CD14-positive monocyte (primary cell): ENCODE results near the gene AGBL1. TPM values are rescaled to one million over a fixed set of nuclear protein-coding genes. Genes with fewer than 3 reads are reported as not detected.

Experiments used
- DNase-seq, 3 donors: peaks; one replicate each; pipeline ENCODE4 v3.0.0-alpha.2; 2011 to 2022
- H2AFZ ChIP-seq: 2 replicates; pipeline ENCODE4 v1.6.0; 2012; ENCODE audit warnings: mild to moderate bottlenecking, low read depth, low read length, inconsistent platforms; ENCODE audit not compliant: insufficient read depth, poor library complexity, severe bottlenecking
- H3K27ac ChIP-seq, 2 donors: 1 replicate in 1 of 2; 2 replicates in 1 of 2; pipeline ENCODE4 v1.5.1; 2012 to 2013; ENCODE audit warnings: low read length in 2 of 2, control low read depth in 1 of 2, inconsistent platforms in 1 of 2, low read depth in 1 of 2, mild to moderate bottlenecking in 1 of 2
- H3K27me3 ChIP-seq, 2 donors: one replicate each; pipeline versions ENCODE4 v1.6.0 to v1.6.1; 2011 to 2013; ENCODE audit warnings: low read length in 2 of 2; ENCODE audit not compliant: control insufficient read depth in 2 of 2, insufficient read depth in 2 of 2
- H3K36me3 ChIP-seq, 2 donors: replicated peaks in 1 of 2; 1 replicate in 1 of 2; 2 replicates in 1 of 2; pipeline versions ENCODE4 v1.5.1 to v1.6.1; 2012 to 2013; ENCODE audit warnings: low read length in 2 of 2, control low read depth in 1 of 2, inconsistent platforms in 1 of 2, mild to moderate bottlenecking in 1 of 2; ENCODE audit not compliant: insufficient read depth in 2 of 2, control insufficient read depth in 1 of 2
- H3K4me1 ChIP-seq, 2 donors: 1 replicate in 1 of 2; 2 replicates in 1 of 2; pipeline versions ENCODE4 v1.5.1 to v1.6.1; 2012 to 2013; ENCODE audit warnings: low read length in 2 of 2, control low read depth in 1 of 2, inconsistent platforms in 1 of 2, mild to moderate bottlenecking in 1 of 2, moderate library complexity in 1 of 2; ENCODE audit not compliant: insufficient read depth in 2 of 2, control insufficient read depth in 1 of 2
- H3K4me2 ChIP-seq: replicated peaks from 2 replicates; pipeline ENCODE3; 2012; ENCODE audit warnings: low read length, moderate library complexity, mild to moderate bottlenecking; ENCODE audit not compliant: poor library complexity, severe bottlenecking; ENCODE audit errors: extremely low read depth
- H3K4me3 ChIP-seq, 3 experiments: fragments of 200-600 bp in 1 of 3; sonication (generic) in 1 of 3; replicated peaks in 1 of 3; 1 replicate in 2 of 3; 2 replicates in 1 of 3; pipeline ENCODE4 v1.5.1; 2011 to 2013; ENCODE audit warnings: low read length in 3 of 3, mild to moderate bottlenecking in 3 of 3, control low read depth in 2 of 3, low read depth in 2 of 3, inconsistent platforms in 1 of 3, moderate library complexity in 1 of 3
- H3K79me2 ChIP-seq: 2 replicates; pipeline ENCODE4 v1.6.0; 2012; ENCODE audit warnings: mild to moderate bottlenecking, control low read depth, inconsistent platforms, low read length, moderate library complexity; ENCODE audit not compliant: insufficient read depth
- H3K9ac ChIP-seq: 2 replicates; pipeline ENCODE4 v1.6.0; 2017; ENCODE audit warnings: low read length, mild to moderate bottlenecking; ENCODE audit not compliant: insufficient read depth, poor library complexity, severe bottlenecking
- H3K9me3 ChIP-seq, 2 donors: replicated peaks in 1 of 2; 1 replicate in 1 of 2; 2 replicates in 1 of 2; pipeline versions ENCODE4 v1.5.1 to v1.6.1; 2012 to 2013; ENCODE audit warnings: low read length in 2 of 2, control low read depth in 1 of 2; ENCODE audit not compliant: control insufficient read depth in 1 of 2, insufficient read depth in 1 of 2
- H4K20me1 ChIP-seq: 2 replicates; pipeline ENCODE4 v1.6.0; 2012; ENCODE audit warnings: mild to moderate bottlenecking, low read length, control low read depth, moderate library complexity; ENCODE audit not compliant: insufficient read depth
- H3K27ac Mint-ChIP-seq, 7 donors: one replicate each; pipeline ENCODE4 v1.8.0; 2020; ENCODE audit warnings: mild to moderate bottlenecking in 7 of 7, mixed read lengths in 7 of 7, moderate library complexity in 6 of 7, inconsistent platforms in 2 of 7
- H3K27me3 Mint-ChIP-seq, 3 donors: one replicate each; pipeline ENCODE4 v1.8.0; 2021 to 2022; ENCODE audit warnings: low read depth in 3 of 3, mild to moderate bottlenecking in 3 of 3, mixed read lengths in 3 of 3, moderate library complexity in 3 of 3, inconsistent platforms in 1 of 3
- H3K36me3 Mint-ChIP-seq, 2 donors: one replicate each; pipeline ENCODE4 v1.8.0; 2020; ENCODE audit warnings: mixed read lengths in 2 of 2, inconsistent platforms in 1 of 2, mild to moderate bottlenecking in 1 of 2
- H3K4me1 Mint-ChIP-seq: one replicate; pipeline ENCODE4 v1.8.0; 2020; ENCODE audit warnings: mild to moderate bottlenecking, mixed read lengths
- H3K4me3 Mint-ChIP-seq, 2 donors: one replicate each; pipeline ENCODE4 v1.8.0; 2020; ENCODE audit warnings: mild to moderate bottlenecking in 2 of 2, mixed read lengths in 2 of 2, moderate library complexity in 1 of 2
- H3K9me3 Mint-ChIP-seq, 7 donors: one replicate each; pipeline ENCODE4 v1.8.0; 2020 to 2022; ENCODE audit warnings: mixed read lengths in 7 of 7, mild to moderate bottlenecking in 6 of 7, moderate library complexity in 6 of 7, inconsistent platforms in 2 of 7
- WGBS: methylation state at CpG from one replicate; pipeline ENCODE4 v1.1.5; 2013; ENCODE audit warnings: missing lambda C conversion rate; ENCODE audit not compliant: insufficient coverage; 5-methylcytosine and 5-hydroxymethylcytosine counted together
- intact Hi-C, 2 donors: fragments of 100-400 bp; cut with micrococcal nuclease; formaldehyde crosslinking; loops; one replicate each; pipeline versions ENCODE4 v1.15.0 to v1.15.1; 2023
- polyA plus RNA-seq, 3 donors: library from polyadenylated mRNA; depleted of rRNA in 1 of 3; unstranded in 2 of 3; stranded (reverse) in 1 of 3; fragments of 300-500 nt in 2 of 3; fragments of >200 nt in 1 of 3; fragmentation: Illumina TruSeq in 2 of 3; gene quantifications; 1 replicate in 2 of 3; 2 replicates in 1 of 3; pipeline ENCODE4 v1.2.3, GENCODE V29; 2012 to 2021
- TF ChIP-seq, protein P1 (sequence below): fragments of 200-600 bp; IDR thresholded peaks from one replicate; pipeline ENCODE4 v1.8.0; 2022; ENCODE audit warnings: antibody characterized with exemption, mild to moderate bottlenecking

The AGBL1 gene
- polyA plus RNA-seq, 3 donors: not detected

DNA sequence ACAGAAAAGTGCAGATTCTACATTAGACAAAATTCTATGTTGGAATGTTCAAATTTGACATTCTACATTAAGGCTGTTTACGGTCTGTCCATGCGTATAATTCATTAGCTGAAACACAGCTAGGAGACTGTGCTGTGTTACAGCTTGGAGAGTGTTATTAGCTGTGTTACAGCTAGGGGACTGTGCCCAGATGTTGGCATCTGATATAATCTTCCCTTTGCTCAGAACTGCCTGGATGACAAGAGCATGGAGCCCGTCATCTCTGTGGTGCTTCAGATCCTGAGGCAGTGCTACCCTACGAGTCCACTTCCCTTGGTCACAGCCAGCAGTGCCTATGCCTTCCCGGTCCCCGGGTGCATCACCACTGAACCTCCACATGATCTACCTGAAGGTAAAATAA is 177.0 kb downstream of the AGBL1 start:
- 70% methylated on average over 1 of the region's 6 CpGs for WGBS
- Histone ChIP-seq H3K79me2 (no peaks in the 10 kb centered on the region), H3K4me3 (no peak overlapping the region), H3K9ac (no peak overlapping the region), H3K36me3 (no peaks in the 10 kb centered on the region), H3K9me3 (no peaks in the 10 kb centered on the region), H3K27ac (no peak overlapping the region), H3K27me3 (no peaks in the 10 kb centered on the region), H2AFZ (no peak overlapping the region), H3K4me2 (no peak overlapping the region), H3K4me1 (no peaks in the 10 kb centered on the region), H4K20me1 (no peaks in the 10 kb centered on the region)
- no peaks in the 10 kb centered on the region for H3K4me1 Mint-ChIP-seq
- no peak overlapping the region for H3K4me3 Mint-ChIP-seq
- peaks cover 0 to 6% (median 5%) of the 10 kb centered on the region in 7 donors for H3K9me3 Mint-ChIP-seq
- DNase-seq: no peak
- H3K36me3 Mint-ChIP-seq: no peaks in the 10 kb centered on the region
- H3K27me3 Mint-ChIP-seq: peaks cover 0 to 6% (median 2%) of the 10 kb centered on the region in 3 donors
- H3K27ac Mint-ChIP-seq: no peak overlapping the region
- intact Hi-C loops: no loop called here
- TF ChIP-seq, protein P1, sequence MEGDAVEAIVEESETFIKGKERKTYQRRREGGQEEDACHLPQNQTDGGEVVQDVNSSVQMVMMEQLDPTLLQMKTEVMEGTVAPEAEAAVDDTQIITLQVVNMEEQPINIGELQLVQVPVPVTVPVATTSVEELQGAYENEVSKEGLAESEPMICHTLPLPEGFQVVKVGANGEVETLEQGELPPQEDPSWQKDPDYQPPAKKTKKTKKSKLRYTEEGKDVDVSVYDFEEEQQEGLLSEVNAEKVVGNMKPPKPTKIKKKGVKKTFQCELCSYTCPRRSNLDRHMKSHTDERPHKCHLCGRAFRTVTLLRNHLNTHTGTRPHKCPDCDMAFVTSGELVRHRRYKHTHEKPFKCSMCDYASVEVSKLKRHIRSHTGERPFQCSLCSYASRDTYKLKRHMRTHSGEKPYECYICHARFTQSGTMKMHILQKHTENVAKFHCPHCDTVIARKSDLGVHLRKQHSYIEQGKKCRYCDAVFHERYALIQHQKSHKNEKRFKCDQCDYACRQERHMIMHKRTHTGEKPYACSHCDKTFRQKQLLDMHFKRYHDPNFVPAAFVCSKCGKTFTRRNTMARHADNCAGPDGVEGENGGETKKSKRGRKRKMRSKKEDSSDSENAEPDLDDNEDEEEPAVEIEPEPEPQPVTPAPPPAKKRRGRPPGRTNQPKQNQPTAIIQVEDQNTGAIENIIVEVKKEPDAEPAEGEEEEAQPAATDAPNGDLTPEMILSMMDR: no peak

DNA sequence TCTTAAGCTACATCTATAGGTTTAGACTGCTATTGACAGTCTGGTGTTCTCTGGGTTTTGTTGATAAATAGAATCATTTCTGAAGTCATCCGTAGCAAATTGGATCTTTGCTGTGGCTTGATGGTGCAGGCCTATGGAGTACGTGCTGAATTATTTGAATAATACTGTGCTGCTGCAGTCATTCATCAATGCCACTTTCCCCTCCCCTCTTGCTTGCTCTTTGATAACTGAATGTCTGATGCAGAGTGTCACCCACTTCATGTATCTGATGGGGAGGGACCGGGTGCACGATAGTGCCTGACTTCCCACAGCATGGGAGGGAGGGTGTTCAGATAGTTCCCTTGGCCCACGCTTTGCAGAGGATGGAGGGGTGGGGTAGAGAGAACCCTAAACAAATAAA is 179.9 kb downstream of the AGBL1 start:
- H3K27ac Mint-ChIP-seq: no peak overlapping the region
- Histone ChIP-seq H3K9me3 (no peaks in the 10 kb centered on the region), H3K9ac (no peak overlapping the region), H3K4me2 (no peak overlapping the region), H3K79me2 (no peaks in the 10 kb centered on the region), H3K4me3 (no peak overlapping the region), H3K27me3 (no peaks in the 10 kb centered on the region), H3K27ac (no peak overlapping the region), H3K4me1 (no peaks in the 10 kb centered on the region), H2AFZ (no peak overlapping the region), H4K20me1 (no peaks in the 10 kb centered on the region), H3K36me3 (no peaks in the 10 kb centered on the region)
- peaks cover 0 to under 1% (median 0%) of the 10 kb centered on the region in 3 donors for H3K27me3 Mint-ChIP-seq
- no CpG with 5 or more reads among the region's 5 CpGs for WGBS
- no peak overlapping the region for H3K4me3 Mint-ChIP-seq
- DNase-seq: no peak
- H3K4me1 Mint-ChIP-seq: no peaks in the 10 kb centered on the region
- peaks cover 0 to 5% (median 2%) of the 10 kb centered on the region in 7 donors for H3K9me3 Mint-ChIP-seq
- TF ChIP-seq, protein P1: no peak
- H3K36me3 Mint-ChIP-seq: no peaks in the 10 kb centered on the region
- intact Hi-C loops: no loop called here
